ENCODE measurements around the gene NXPH1.

The NXPH1 gene

GRCh38 chr7:8433477-8434289, at the start of gene NXPH1:
Gene NXPH1 (plus strand): TSS chr7:8433609.
- DNase-seq (ENCODE audit: low read depth in 2 of 2) = no peak

DNA sequence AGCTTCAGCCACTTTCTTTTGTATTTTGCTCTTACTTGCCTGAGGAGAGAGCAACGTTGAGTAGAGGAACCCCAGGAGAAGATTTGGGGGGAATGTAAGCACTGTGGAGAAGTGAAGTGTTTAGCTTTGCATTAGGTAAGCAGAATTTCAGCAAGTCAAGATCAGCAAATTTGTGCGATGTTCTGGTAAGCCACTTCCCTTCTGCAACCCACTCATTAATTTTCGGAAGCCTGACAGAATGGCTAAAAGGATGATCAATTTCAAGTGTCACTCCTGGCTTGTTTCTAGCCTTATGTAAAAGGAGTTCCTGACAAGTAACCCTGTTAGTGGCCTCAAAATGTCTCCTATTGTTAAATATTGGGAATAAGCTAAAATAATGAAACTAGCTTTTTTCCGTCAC, 48.5 kb upstream of the NXPH1 start:
- no peak for DNase-seq (ENCODE audit: low read depth in 2 of 2)

DNA sequence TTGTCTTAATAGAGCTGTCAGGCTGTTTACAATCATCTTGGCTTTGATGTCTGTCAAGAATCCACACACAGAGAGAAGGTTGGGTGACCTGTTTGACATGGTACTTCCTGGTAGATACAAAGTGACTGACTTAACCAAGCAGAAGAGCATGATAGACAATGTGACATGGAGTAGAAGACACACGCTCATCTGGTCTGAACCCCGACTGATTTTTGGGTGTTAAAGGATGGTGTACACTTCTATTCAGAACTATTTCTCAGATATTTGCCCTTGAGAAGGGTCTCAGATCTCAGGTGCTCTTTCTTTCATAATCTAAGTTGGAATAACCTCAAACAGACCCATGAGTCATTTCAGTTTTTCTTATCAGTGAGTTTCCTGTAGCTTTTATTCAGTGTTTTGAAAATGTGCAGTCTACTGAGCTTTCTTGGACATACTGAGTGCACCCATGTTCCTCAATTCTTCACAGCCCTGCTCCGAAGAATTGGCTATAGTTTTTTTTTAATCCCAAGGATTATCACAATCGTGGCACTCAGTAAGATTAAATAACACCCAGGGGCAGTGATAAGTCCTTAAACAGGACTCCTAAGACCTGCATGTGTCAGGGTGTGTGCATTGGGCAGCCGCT, 46.4 kb upstream of the NXPH1 start:
- no peak for DNase-seq (ENCODE audit: low read depth in 2 of 2)

GRCh38 chr7:8387551-8388256, 45.7 kb upstream of the NXPH1 start:
- DNase-seq (ENCODE audit: low read depth in 2 of 2) = no peak

GRCh38 chr7:8388257-8388625, 45.2 kb upstream of the NXPH1 start:
- DNase-seq (ENCODE audit: low read depth in 2 of 2) = no peak

DNA sequence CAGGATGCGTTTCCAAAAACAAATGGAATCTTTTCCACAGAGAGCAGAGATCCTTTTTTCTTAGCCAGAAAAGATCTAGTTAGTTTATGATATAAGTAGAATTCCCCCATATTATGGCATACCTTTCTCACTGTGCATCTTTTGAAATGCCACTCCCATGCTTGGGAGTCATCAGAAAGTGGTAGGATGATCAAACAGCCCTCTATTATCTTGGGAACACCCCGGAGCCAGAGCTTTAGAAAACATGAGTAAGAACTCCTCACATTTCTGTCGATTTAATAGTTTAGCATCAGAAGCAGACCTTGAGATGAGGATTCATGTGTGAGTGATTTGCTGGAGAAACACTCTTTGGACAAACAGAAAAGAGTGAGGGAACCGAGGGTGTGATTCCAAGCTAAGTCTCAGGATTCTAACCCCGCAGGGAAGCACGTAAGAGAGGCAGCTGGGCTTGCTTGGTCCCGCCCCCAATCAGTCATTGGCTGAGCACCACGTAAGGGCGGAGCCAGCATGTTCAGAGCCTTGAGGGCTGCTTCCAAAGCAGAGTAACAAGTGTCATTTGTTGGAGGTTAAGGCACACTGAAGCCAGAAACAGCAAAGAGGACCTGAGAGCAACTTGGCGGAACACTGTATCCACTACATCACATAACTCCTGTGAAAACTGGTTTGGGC, 43.7 kb upstream of the NXPH1 start:
- DNase-seq (ENCODE audit: low read depth in 2 of 2) = no peak

- DNase-seq (ENCODE audit: low read depth in 2 of 2) = no peak
Observed at GRCh38 chr7:8390262-8390626, 43.2 kb upstream of the NXPH1 start.

DNA sequence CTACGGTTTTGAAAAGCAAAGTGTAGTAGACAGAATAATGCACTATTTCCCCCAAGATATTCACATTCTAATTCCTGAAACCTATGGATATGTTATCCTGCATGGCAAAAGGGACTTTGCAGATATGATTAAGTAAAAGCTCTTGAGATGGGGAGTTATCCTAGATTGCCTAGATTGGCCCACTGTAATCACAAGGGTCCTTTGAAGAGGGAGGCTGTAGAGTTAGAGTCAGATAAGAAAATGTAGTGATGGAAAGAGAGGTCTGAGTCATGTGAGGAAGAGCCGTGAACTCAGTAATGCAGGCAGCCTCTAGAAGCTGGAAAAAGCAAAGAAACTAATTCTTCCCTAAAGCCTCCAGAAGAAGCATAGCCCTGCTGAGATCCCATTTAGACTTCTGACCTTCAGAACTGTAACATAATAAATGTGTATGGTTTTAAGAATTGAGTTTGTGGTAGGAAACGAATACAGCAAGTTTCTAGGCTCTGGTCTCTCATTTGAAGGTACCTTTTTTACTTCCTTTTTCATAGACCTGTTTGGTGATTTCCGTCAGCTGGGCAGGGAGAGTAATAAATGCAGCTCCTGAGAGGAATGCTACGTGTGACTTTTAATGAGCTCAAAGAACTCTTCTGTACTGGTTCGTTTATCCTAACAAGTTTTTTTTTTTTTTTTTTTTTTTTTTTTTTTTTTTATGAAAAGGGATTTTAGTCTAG, 41.9 kb upstream of the NXPH1 start:
- no peak for DNase-seq (ENCODE audit: low read depth in 2 of 2)

- DNase-seq (ENCODE audit: low read depth in 2 of 2) = no peak
Observed at GRCh38 chr7:8396294-8396693, 37.1 kb upstream of the NXPH1 start.

- DNase-seq (ENCODE audit: low read depth in 2 of 2) = no peak
Observed at GRCh38 chr7:8408871-8409270, 24.5 kb upstream of the NXPH1 start.

GRCh38 chr7:8411103-8411502, 22.3 kb upstream of the NXPH1 start:
- no peak for DNase-seq (ENCODE audit: low read depth in 2 of 2)

GRCh38 chr7:8413600-8413999, 19.8 kb upstream of the NXPH1 start:
- no peak for DNase-seq (ENCODE audit: low read depth in 2 of 2)

GRCh38 chr7:8418629-8419245, 14.7 kb upstream of the NXPH1 start:
- DNase-seq (ENCODE audit: low read depth in 2 of 2) = no peak

DNA sequence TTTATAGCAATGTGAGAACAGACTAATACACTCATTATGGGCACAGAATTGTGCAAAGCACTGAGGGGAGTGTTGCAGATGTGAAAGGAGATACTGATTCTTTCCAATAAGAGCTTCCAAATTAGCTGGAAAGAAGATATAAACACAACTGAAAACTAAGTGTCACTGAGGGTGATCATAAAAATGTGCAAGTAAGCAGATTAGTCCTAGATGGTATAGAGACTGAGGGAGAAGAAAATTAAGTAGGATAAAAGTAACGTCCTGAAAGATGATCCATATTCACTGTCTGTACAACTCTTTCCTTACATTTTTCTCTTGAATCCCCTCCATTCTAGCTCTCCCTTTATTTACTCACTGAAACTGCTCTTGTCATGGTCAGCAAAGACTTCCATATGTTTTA, 11.2 kb upstream of the NXPH1 start:
- no peak for DNase-seq (ENCODE audit: low read depth in 2 of 2)

DNA sequence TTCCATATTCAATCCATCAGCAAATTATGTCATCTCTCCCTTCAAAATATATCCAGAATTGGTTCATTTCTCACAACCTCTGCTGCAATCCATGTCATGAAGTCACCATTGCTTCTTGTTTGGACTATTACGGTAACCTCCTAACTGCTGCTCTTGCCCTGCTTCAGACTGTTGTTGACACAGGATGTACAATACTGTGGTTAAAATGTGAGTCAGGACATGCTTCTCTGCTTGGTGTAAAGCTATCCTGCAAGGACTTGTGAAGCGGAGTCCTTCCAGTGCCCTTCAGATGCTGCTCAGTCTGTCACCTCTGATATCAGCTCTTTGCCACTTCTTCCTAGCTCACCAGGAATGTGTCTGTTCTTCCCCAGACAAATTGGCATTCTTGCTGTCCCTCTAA, 10.4 kb upstream of the NXPH1 start:
- no peak for DNase-seq (ENCODE audit: low read depth in 2 of 2)

DNA sequence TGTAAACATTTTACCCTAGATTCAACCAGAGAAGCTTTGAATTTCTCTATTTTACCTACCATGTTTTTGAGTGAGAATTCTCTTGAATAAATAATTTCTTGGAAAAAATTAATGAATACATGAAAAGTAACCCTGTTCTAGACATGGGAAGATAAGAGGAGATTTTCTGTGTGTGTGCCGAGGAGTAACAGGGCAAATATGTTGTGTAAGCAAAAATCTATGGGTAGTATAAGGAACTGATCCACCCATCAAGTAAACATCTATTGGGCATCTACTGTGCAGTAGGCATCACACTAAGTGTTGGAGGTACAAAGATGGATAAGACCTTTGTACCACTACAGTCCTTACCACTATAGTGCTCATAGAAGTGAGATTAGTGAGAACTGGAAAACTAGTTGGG, 8.2 kb upstream of the NXPH1 start:
- no peak for DNase-seq (ENCODE audit: low read depth in 2 of 2)

GRCh38 chr7:8430643-8431042, 2.8 kb upstream of the NXPH1 start:
- DNase-seq (ENCODE audit: low read depth in 2 of 2) = no peak

DNA sequence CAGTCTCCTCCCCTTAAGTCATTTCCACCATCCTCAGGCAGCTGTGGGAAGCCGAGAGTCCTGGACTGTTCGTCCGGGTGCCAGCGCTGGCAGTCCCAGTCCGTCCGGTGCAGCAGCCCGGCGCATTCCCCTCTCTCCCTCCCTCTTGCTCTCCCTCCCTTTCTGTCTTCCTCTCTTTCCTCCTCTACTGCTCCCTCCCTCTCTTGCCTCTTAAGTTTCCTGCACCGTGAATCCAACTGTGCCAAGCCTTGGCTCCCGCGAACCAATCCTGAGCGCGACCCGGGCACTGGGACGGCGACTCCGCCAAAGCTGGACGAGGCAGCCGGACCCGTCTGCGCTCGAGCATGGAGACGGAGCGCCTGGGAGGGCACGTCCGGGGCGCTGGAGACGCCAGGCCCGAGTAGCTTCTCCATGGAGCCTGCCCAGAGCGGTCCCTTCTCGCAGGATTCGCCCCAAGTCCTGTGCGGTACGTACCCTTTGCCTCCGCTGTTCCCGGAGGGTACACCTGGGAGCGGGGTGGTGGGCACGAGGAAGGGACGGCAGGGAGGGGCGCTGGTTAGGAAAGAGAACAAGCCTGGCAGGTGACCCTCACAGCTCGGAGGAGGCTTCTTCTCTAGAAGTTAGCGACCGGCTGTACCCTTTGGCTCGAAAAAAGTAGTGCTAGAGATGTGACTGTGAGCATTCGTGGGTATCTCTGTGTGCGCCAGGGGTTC, 1.0 kb downstream of the NXPH1 start:
- DNase-seq (ENCODE audit: low read depth in 2 of 2) = no peak

DNA sequence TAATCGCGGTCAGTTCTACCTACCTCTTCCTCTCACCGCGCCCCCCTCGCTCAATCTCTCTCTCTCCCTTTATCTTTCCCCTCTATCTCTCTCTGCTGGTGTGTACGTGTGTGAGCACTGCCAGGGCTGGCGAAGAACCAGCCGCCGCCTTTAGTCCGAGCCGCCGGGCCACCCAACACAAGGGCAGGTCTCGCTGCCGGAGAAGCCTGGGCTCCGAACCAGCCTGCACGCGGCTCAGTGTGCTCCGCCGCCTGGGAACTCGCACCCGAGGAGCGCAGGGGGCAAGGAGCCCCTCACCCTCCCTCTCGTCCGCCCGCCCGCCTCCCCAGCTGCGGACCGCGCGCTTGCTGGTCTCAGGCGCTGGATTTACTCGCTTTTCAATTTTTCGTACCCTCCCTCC, 1.7 kb downstream of the NXPH1 start:
- no peak for DNase-seq (ENCODE audit: low read depth in 2 of 2)

DNA sequence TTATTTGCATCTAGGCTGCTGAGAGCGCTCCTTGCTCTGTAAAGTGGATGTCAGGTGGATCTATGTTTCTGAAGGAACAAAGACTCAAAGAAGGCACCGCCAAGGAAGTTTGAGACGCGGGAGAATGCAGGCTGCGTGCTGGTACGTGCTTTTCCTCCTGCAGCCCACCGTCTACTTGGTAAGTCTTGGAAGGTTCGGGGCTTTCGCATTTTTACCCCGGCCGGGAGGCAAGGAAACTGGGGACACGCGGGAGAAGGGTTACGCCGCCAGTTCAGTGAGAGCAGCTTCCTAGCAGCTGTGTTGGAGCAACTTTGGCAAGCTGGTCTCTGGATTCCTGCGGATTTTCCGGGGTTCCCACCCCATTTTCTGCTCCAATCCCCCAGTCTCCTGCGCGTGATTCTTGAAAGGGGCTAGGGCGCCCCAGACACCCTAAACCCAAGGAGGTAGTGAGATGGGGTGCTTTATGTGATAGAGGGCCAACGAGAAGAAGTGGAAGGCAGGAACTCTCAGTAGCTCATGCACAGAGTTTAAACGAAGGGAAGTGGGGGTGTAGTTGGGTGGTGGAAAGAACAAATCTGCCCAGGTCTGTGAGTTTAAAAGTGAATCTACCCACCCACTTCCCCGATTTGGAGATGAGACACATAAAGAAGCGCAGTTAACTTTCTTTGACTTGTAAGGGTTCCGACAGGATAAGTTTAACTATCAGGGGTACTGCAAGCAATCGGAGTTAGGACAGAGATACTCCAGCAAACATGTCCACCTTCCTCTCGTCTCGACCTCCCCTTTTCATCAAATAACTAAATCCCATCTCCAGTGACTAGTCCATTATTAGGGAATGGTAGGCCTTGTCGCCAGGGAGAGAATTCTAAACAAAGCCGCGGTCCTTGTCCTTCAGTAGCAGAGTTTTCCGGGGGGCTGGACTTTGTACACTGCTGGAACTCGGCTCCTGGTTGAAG, 2.5 kb downstream of the NXPH1 start:
- no peak for DNase-seq (ENCODE audit: low read depth in 2 of 2)

All from stimulated activated CD8-positive, alpha-beta memory T cell treated with anti-CD3 and anti-CD28 coated beads, Interleukin-15, amount 100 ng/mL, for 4 hours (primary cell).